Stimulated activated CD4-positive, alpha-beta T cell treated with anti-CD3 and anti-CD28 coated beads, Interleukin-4, amount 100 ng/mL, for 4 hours (primary cell): ENCODE measurements around the gene MAP3K4.

ENCODE experiments used
- DNase-seq, 2 experiments: peaks; one replicate each; pipeline ENCODE4 v3.0.0-alpha.2; 2020

The MAP3K4 gene

DNA sequence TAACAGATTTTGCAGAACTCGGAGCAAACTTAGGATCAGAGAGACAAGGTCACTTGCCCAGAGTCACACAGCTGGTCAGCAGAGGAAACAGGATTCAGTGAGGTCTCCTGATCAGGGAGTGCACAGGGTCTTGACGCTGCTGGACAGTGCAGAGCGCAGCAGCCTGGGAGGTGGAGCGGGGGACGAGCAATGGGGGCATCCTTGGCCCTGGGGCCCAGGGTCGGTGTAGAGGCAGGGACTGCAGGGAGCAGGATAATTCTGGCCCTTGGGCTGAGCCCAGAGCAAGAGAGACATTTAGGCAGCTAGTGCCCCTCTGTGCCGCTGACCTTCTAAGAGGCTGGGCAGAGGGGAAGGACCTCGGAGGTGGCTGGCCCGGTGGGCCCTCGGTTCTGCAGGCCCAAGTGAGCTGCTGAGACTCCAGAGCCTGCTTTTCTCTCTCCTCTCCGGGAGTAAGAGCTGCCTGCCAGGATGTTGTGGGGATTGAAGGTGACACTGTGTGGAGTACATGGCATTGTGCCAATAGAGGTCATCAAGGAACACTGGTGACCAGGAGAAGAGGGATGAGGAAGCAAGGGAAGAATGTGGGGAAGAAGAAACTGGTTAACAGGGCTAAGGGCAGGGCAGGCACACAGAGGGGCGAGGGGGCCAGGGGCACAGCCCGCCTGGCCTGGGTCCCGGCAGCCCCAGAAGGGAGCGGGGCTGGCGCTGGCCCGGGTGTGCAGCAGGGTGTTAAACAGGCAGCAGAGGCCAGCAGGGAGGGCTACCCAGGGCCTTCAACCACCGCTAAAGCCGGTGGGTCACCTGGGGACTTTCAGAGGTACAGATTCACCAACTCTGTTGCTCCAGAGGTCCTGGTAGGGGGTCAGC, 160.3 kb downstream of the MAP3K4 start:
- DNase-seq, result no peak

- no peak for DNase-seq
Measured at GRCh38 chr6:161152527-161152862, 160.9 kb downstream of the MAP3K4 start.

DNA sequence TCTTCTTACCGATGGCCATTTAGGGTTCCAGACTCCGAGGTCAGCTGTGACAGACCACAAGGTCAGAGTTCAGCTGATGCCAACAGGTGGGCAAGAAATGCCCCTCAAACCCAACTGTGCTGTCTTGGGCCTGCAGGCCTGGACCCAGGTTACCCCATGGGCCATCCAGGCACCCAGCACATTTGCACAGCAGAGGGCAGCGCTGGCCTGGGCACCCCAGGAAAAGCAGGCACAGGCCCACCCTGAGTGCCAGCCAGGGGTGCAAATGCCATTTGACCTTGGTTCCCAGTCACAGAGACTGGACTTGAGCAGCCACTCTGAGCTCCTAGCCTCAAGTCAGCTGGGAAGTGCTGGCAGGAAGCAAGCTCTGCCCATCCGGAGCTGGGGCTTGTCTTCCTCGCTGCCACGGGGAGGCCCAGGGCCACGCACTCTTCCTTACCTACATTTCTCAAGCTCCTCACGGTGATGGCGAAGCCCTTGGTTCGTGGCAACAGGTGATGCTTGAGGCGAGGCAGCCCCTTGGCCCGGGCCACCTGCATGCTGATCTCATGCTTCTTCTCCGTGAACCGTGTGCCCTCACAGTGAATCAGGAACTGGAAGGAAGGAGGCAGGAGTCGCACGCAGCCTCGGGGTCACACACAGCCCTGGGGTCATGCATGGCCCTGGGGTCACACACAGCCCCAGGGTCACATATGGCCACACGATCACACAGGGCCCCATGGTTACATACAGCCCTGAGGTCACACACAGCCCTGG, 161.5 kb downstream of the MAP3K4 start:
- DNase-seq, result no peak

DNA sequence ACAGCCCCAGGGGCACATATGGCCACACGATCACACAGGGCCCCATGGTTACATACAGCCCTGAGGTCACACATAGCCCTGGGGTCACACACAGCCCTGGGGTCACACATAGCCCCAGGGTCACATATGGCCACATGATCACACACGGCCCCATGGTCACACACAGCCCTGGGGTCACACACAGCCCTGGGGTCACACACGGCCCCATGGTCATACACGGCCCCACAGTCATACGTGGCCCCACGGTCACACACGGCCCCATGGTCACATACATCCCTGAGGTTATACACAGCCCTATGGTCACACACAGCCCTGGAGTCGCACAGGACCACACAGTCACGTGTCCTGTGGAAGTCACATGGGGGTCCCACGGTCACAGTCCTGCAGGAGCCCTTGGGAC, 162.2 kb downstream of the MAP3K4 start:
- DNase-seq, result no peak

GRCh38 chr6:161154796-161155335, 163.3 kb downstream of the MAP3K4 start:
- no peak for DNase-seq

GRCh38 chr6:161161121-161161520, 169.6 kb downstream of the MAP3K4 start:
- DNase-seq, result no peak

- no peak for DNase-seq
Measured at GRCh38 chr6:161161889-161162624, 170.5 kb downstream of the MAP3K4 start.

- no peak for DNase-seq
Measured at GRCh38 chr6:161162722-161163121, 171.2 kb downstream of the MAP3K4 start.

- no peak for DNase-seq
Measured at GRCh38 chr6:161163466-161164181, 172.1 kb downstream of the MAP3K4 start.

GRCh38 chr6:161164182-161164625, 172.6 kb downstream of the MAP3K4 start:
- no peak for DNase-seq

- no peak for DNase-seq
Measured at GRCh38 chr6:161166176-161166575, 174.6 kb downstream of the MAP3K4 start.

- no peak for DNase-seq
Measured at GRCh38 chr6:161166677-161167076, 175.1 kb downstream of the MAP3K4 start.
